ENCODE results near the gene PRICKLE1. TPM values are rescaled to one million over a fixed set of nuclear protein-coding genes. Genes with fewer than 3 reads are reported as not detected.

PRICKLE1 gene
- total and polyA plus RNA-seq, 9 of the 15 experiments (the other 6 are each of a cell fraction or from before 2014, with no cell fraction given) = 0.22 to 0.85 (median 0.31) TPM

DNA sequence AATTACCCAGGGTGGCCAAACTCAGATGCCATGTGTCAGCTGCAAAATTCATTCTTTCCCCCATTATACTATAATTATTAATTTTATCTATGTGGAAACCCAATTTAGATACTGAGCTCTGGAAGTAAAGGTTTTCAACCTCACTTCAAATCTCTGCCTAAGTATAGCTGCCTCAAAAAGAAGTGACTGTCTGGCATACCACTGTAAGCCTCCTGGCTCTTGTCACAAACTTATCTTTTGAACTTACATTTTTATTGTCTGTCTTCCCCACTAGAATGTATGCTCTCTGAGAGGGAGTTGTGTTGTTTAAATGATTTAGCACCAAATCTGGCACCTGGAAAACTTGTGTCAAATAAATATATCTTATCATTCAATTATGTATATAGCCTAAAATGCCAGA, 16.1 kb upstream of the PRICKLE1 start (continued):
- TF ChIP-seq, protein P1, sequence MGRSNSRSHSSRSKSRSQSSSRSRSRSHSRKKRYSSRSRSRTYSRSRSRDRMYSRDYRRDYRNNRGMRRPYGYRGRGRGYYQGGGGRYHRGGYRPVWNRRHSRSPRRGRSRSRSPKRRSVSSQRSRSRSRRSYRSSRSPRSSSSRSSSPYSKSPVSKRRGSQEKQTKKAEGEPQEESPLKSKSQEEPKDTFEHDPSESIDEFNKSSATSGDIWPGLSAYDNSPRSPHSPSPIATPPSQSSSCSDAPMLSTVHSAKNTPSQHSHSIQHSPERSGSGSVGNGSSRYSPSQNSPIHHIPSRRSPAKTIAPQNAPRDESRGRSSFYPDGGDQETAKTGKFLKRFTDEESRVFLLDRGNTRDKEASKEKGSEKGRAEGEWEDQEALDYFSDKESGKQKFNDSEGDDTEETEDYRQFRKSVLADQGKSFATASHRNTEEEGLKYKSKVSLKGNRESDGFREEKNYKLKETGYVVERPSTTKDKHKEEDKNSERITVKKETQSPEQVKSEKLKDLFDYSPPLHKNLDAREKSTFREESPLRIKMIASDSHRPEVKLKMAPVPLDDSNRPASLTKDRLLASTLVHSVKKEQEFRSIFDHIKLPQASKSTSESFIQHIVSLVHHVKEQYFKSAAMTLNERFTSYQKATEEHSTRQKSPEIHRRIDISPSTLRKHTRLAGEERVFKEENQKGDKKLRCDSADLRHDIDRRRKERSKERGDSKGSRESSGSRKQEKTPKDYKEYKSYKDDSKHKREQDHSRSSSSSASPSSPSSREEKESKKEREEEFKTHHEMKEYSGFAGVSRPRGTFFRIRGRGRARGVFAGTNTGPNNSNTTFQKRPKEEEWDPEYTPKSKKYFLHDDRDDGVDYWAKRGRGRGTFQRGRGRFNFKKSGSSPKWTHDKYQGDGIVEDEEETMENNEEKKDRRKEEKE (IDR thresholded peaks at IDR 0.05; ENCODE audit: borderline replicate concordance in 1 of 2, control insufficient read depth in 1 of 2, low read depth in 2 of 2, low read length in 1 of 2) = no peak

DNA sequence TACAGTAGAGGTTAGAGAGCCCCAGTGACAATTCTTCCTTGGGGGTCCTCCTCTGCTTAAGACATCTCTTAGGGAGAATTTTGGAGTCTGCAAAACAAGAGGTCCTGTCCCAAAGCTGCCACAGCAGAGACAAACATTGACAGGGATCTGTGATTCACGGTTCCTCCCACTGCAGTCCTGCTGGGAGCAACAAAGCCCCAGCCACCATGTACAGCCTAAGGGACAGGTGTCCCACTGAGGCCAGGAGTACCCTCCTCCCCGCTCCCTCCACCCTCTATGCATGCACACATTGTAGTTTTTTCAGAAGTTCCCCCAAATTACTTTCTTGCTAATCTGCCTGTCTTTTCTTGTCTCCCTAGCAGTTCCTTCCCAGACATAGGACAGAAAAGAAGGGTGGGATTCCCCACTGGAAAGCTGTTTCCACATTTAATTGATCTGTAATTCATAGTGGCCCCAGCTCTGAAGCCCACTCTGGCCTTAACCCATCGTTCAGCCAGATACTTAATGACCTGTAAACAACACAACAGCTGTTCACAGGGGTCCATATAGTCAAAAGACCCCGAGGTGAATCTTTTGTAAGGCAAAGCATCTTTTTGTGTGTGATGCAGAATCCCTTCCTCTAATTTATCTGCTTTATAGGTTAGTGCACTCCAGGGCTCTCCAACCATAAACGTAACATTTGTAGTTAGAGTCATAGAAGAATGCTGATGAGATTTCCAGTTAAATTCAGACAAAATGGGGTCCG, 13.9 kb upstream of the PRICKLE1 start:
- H2AFZ ChIP-seq (ENCODE audit: low read depth, low read length) = no peak overlapping the region
- no peaks in the 10 kb centered on the region for H3K36me3 ChIP-seq (ENCODE audit: control insufficient read depth, insufficient read depth, low read length)
- no peaks in the 10 kb centered on the region; a peak in 1 of 5 replicates for H3K27me3 ChIP-seq (ENCODE audit: control insufficient read depth in 2 of 2, insufficient read depth in 2 of 2, low read length in 2 of 2)
- no peak overlapping the region for H3K4me3 ChIP-seq
- in situ Hi-C loops (cut with MboI) (no loop called here), intact Hi-C loops (cut with micrococcal nuclease) (no loop called here)
- no TSS peak for BruUV-seq (replicated peaks)
- no peak overlapping the region for H3K27ac ChIP-seq (ENCODE audit: extremely low read depth, low read depth, low read length)
- no peak overlapping the region for H3K4me2 ChIP-seq (ENCODE audit: insufficient read depth, low read length)
- H3K79me2 ChIP-seq (ENCODE audit: control insufficient read depth, insufficient read depth, low read length) = no peaks in the 10 kb centered on the region
- no peaks in the 10 kb centered on the region; a peak in 1 of 5 replicates for H3K4me1 ChIP-seq (replicated peaks in 1 of 2; ENCODE audit: control insufficient read depth in 2 of 2, insufficient read depth in 2 of 2, low read length in 2 of 2)
- DNase-seq (ENCODE audit: extremely low read depth in 1 of 4, low spot score in 3 of 4) = no peak
- CTCF ChIA-PET (ENCODE audit: low intra/inter-chr PET ratio) = no interaction called here
- WGBS (ENCODE audit: insufficient coverage, low coverage, missing lambda C conversion rate) = 2% methylated on average over 6 of the region's 6 CpGs
- no peaks in the 10 kb centered on the region for H3K9me1 ChIP-seq (ENCODE audit: control insufficient read depth, insufficient read depth, low read length)
- H4K20me1 ChIP-seq (replicated peaks; ENCODE audit: control insufficient read depth, insufficient read depth, low read length) = no peaks in the 10 kb centered on the region
- no peak for FAIRE-seq
- POLR2A ChIA-PET = interaction anchor here (0.9 to 1.5 kb wide), 2 partner anchors 11 to 26 kb away, joined by 3 read pairs; no protein-coding TSS in a partner anchor
- no peak for ATAC-seq
- no peak overlapping the region for H3K9ac ChIP-seq (ENCODE audit: insufficient read depth in 1 of 2, low read depth in 2 of 2, low read length in 2 of 2)
- H3K9me3 ChIP-seq (replicated peaks; ENCODE audit: control insufficient read depth, insufficient read depth, low read depth, low read length) = no peaks in the 10 kb centered on the region
- TF ChIP-seq CAMTA2 (CRISPR knock-in tag; conservative IDR thresholded peaks at IDR 0.05) = no peak
- no peak for TF ChIP-seq PURB (CRISPR knock-in tag; IDR thresholded peaks at IDR 0.05; ENCODE audit: low read depth)
- TF ChIP-seq, protein P2, sequence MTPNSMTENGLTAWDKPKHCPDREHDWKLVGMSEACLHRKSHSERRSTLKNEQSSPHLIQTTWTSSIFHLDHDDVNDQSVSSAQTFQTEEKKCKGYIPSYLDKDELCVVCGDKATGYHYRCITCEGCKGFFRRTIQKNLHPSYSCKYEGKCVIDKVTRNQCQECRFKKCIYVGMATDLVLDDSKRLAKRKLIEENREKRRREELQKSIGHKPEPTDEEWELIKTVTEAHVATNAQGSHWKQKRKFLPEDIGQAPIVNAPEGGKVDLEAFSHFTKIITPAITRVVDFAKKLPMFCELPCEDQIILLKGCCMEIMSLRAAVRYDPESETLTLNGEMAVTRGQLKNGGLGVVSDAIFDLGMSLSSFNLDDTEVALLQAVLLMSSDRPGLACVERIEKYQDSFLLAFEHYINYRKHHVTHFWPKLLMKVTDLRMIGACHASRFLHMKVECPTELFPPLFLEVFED (CRISPR knock-in tag; conservative IDR thresholded peaks at IDR 0.05) = no peak
- TF ChIP-seq, protein P3, sequence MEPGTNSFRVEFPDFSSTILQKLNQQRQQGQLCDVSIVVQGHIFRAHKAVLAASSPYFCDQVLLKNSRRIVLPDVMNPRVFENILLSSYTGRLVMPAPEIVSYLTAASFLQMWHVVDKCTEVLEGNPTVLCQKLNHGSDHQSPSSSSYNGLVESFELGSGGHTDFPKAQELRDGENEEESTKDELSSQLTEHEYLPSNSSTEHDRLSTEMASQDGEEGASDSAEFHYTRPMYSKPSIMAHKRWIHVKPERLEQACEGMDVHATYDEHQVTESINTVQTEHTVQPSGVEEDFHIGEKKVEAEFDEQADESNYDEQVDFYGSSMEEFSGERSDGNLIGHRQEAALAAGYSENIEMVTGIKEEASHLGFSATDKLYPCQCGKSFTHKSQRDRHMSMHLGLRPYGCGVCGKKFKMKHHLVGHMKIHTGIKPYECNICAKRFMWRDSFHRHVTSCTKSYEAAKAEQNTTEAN (CRISPR knock-in tag; IDR thresholded peaks at IDR 0.05) = no peak
- TF ChIP-seq, protein P4, sequence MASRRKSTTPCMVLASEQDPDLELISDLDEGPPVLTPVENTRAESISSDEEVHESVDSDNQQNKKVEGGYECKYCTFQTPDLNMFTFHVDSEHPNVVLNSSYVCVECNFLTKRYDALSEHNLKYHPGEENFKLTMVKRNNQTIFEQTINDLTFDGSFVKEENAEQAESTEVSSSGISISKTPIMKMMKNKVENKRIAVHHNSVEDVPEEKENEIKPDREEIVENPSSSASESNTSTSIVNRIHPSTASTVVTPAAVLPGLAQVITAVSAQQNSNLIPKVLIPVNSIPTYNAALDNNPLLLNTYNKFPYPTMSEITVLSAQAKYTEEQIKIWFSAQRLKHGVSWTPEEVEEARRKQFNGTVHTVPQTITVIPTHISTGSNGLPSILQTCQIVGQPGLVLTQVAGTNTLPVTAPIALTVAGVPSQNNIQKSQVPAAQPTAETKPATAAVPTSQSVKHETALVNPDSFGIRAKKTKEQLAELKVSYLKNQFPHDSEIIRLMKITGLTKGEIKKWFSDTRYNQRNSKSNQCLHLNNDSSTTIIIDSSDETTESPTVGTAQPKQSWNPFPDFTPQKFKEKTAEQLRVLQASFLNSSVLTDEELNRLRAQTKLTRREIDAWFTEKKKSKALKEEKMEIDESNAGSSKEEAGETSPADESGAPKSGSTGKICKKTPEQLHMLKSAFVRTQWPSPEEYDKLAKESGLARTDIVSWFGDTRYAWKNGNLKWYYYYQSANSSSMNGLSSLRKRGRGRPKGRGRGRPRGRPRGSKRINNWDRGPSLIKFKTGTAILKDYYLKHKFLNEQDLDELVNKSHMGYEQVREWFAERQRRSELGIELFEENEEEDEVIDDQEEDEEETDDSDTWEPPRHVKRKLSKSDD (conservative IDR thresholded peaks at IDR 0.05; ENCODE audit: low read length) = no peak
- no peak for TF ChIP-seq TOE1 (IDR thresholded peaks at IDR 0.05; ENCODE audit: borderline replicate concordance)
- no peak for TF ChIP-seq TOE1 (CRISPR knock-in tag; IDR thresholded peaks at IDR 0.05; ENCODE audit: borderline replicate concordance, low read depth)
- TF ChIP-seq TEAD2 (tag; IDR thresholded peaks at IDR 0.05) = no peak
